Right forelimb (tissue), 1 donor: ENCODE measurements around the gene BPIFB4.
"Not testable (repeated sequence)": the region's sequence is repeated elsewhere in the genome, so short reads cannot be mapped to it uniquely, and the experiment has no call there.

Source experiments
- DNase-seq: peaks from one replicate; pipeline ENCODE4 v3.0.0-alpha.2; 2018

BPIFB4 gene

DNA sequence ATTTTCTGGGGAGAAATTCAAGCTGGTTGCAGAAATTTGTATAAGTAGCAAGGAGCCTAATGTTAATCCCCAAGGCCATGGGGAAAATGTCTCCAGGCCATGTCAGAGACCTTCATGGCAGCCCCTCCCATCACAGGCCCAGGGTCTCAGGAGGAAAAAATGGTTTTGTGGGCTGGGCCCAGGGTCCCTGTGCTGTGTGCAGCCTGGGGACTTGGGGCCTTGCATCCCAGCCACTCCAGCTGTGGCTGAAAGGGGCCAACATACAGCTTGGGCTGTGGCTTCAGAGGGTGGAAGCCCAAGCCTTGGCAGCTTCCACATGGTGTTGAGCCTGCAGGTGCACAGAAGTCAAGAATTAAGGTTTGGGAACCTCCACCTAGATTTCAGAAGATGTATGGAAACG is 42.9 kb downstream of the BPIFB4 start:
- not testable (repeated sequence) for DNase-seq

- DNase-seq: no peak
These were observed 44.8 kb downstream of the BPIFB4 start for GRCh38 chr20:33124261-33124660.

GRCh38 chr20:33124994-33125393 is 45.6 kb downstream of the BPIFB4 start:
- no peak for DNase-seq

DNA sequence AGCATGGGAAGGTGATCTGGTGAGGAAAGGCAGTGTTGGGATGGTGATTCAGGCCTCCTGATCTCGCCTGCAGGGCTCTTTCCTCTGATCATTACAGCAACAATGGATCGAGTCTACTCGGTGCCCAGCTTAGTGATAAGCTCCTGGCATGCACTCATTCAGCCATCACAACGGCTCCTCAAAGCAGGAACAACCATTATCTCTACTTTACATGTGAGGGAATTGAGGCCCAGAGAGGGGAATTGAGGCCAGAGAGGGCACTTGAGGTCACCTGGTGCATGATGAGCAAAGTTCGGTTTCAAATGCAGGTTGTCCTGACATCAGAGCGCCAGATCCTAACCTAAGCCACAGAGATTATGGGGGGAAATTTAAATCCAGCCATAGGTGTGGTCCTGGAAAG is 46.5 kb downstream of the BPIFB4 start:
- DNase-seq: no peak

- DNase-seq: no peak
These were observed 48.1 kb downstream of the BPIFB4 start for GRCh38 chr20:33127422-33128097.

DNA sequence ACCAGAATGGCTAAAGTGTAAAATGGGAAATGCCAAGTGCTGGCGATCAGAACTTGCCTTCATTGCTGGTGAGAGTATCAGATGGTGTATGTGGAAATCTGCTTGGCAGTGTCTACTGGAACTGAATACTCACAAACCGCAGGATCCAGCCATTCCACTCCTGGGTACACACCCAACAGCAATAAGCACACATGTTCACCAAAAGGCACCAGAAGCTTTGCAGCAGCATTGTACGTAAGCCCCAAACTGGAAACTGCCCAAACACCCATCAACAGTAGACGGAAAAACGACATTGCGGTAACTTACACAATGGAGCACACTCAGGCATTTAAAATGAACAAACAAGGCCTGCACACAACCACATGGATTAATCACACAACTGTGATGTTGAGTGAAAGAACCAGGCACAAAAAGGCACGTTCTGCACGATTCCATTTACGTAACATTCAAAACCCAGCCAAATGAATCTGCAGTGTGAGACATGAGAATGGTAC is 51.2 kb downstream of the BPIFB4 start:
- no peak for DNase-seq

GRCh38 chr20:33131949-33132473 is 52.6 kb downstream of the BPIFB4 start:
- no peak for DNase-seq

DNA sequence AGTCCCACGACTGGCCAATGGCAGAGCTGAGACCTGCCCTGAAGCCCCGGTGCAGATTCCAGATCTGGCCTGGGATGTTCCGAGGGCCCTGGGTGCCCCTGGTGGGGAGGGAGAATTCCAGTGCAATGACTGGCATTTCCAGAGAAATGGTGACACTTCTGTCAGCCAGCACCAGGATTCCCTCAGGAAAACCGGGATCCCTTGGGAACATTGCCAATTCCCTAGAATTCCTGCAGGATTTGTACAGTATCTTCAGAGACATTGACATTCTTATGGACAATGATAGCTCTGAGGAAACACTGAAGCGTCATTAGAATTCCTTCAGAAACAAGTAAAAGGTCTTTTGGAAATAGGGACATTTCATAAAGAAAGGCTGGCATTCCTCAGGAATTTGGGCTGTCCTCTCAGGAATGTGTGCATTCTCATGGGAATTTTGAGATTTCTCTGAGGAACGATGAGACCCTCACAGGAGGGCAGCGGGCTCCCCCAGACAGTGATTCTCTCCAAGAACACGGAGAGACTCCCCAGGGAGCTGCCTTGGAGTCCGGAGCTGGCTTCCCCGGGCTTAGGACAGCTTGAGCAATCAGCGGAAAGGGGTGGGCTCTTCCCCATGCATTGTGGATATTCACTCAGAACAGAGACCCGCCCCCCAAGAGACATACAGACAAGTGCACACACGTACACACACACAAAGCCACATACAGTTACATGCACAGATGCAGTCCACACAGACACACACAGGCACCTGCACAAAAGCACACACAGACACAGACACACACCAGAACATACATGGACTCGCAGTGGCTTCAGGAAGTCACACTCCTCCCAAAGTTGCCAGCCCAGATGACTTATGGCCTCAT is 53.3 kb downstream of the BPIFB4 start:
- DNase-seq: no peak

- no peak for DNase-seq
These were observed 54.0 kb downstream of the BPIFB4 start for GRCh38 chr20:33133373-33133941.

DNA sequence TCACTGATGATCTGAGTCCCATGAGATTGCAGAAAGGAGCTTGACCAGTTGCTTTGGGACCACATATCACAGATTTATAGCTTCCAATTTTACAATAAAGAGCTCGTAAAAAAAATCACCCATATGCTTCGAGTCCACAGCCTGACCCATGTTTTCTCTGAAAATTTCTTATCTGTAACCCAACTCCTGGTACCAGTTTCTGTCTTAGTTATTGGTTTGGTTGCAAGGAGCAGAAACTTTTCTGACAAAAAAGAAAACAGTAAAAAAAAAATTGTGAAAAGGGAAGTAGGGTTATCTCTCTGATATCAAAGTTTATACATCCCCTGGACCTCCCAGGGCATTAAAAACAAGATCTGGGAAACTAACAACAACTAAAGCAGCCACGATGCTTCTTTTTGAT is 57.8 kb downstream of the BPIFB4 start:
- no peak for DNase-seq

- no peak for DNase-seq
These were observed 60.0 kb downstream of the BPIFB4 start for GRCh38 chr20:33139467-33139866.

GRCh38 chr20:33145521-33145920 is 66.1 kb downstream of the BPIFB4 start:
- DNase-seq: no peak

DNA sequence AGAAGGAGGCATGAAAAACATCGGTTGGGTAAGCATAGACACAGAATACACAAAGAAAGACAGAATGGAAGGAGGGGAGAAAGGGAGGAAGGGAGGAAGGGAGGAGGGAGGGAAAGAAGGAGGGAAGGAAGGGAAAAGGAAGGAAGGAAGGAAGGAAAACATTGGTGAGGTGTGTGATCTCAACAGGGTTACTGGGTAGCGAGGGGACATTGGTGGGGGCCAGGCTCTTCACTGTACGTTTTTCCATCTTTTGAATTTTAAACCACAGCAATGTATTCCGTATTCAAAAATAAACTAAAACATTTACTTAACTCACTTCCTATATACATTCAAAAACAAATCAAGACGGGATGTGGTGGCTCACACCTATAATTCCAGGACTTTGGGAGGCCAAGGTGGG is 67.9 kb downstream of the BPIFB4 start:
- no peak for DNase-seq

DNA sequence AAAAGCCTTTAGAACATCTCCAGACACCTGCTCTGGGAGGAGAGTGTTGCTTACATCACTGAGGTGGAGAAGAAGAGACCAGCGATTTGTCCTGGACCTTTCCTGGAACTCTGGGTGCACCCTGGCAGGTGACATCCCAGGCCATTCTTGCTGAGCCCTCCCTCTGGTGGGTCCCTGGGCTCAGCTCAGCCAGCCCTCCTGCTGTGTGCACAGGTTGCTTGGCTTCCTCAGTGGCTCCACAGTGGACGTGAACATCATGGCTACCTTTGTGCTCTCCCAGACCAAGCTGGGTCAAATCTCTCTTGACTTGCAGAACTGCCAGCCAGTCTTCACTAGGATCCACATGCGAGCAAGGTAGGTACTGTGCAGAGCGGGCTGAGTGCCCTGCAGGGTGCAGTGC is 68.6 kb downstream of the BPIFB4 start:
- DNase-seq: no peak

GRCh38 chr20:33154252-33154651 is 74.8 kb downstream of the BPIFB4 start:
- no peak for DNase-seq

DNA sequence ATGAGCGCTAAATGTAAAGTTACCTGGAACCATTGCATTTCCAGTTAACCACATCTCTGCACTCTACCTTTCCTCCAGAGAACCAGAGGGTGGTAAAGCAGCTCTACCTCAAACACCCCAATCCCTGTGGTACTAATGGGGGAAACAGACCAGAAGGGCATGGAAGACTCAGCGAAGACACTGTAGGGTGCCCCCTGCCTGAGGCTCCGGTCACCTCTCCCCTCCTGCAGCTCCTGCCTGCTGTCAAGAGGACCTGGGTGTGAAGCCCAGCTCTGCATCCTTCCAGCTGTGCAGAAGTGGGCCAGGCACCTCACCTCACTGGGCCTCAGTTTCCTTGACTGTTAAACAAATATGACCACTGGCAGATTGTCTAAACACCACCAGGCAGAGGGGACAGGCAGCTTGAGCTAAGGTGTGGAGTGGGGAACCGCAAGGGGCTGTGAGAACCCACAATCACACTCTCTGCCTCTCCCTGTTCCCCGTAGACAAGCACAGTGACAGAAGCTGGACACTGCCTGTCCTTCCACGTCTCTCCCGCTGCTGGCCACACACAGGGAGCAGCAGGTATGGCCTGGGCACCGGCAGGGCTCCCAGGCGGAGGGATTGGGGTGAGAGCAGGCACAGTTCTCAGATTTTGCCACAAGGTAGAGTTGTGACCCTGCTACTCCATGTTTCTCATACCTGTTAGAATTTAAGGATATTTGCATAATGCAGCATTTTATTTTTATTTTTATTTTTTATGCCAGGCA is 79.4 kb downstream of the BPIFB4 start:
- no peak for DNase-seq

DNA sequence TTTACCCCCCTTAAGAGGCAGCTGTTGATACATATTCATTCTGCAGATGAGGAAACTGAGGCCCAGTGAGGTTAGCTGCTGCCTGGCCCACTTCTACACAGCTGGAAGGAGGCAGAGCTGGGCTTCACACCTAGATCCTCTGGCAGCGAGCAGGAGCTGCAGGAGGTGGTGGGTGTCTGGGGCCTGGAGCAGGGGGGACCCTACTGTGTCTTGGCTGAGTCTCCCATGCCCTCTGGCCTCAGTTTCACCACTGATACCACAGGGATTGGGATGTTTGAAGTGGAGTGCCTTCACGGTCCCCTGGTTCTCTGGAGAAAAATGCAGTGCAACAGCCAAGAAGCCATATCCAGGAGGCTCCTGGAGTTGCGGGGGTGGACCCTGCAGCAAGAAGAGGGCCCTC is 80.3 kb downstream of the BPIFB4 start:
- no peak for DNase-seq

DNA sequence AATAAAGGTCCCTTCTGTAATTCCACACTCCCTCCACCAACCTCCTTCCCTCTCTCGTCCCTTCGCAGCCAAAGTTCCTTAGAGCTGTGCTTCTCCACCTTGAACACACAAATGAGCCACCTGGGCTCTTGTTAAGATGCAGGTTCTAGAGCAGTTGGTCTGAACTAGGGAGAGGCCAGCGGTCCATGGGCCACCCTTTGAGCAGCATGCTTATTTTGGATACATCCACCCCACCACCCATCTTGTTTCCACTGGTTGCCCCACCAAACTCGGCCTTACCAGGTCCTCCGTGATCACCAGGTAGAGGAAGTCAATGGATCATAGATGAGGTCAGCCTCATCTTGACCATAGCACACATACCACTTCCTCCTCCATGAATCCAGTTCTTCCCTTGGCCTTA is 81.2 kb downstream of the BPIFB4 start:
- no peak for DNase-seq
